SJCRH30 (cell line): ENCODE data around the gene FLAD1. TPM values are rescaled to one million over a fixed set of nuclear protein-coding genes. Genes with fewer than 3 reads are reported as not detected.
"Not testable (repeated sequence)": the region's sequence is repeated elsewhere in the genome, so short reads cannot be mapped to it uniquely, and the experiment has no call there.

Source experiments
- DNase-seq, 2 experiments: peaks; one replicate each; pipeline ENCODE4 v3.0.0-alpha.2; 2015 to 2020
- H3K27ac ChIP-seq: fragments of 250-450 bp; sonication (Bioruptor Pico); 2 replicates; pipeline ENCODE4 v1.5.1; 2020; ENCODE audit warnings: mild to moderate bottlenecking, moderate library complexity
- H3K27me3 ChIP-seq: fragments of 250-450 bp; sonication (Bioruptor Pico); 2 replicates; pipeline ENCODE4 v1.5.1; 2020; ENCODE audit warnings: mild to moderate bottlenecking, moderate library complexity
- H3K36me3 ChIP-seq: fragments of 250-450 bp; sonication (Bioruptor Pico); 2 replicates; pipeline ENCODE4 v1.5.1; 2020; ENCODE audit warnings: mild to moderate bottlenecking, moderate library complexity
- H3K4me1 ChIP-seq: fragments of 250-450 bp; sonication (Bioruptor Pico); 2 replicates; pipeline ENCODE4 v1.5.1; 2020; ENCODE audit warnings: mild to moderate bottlenecking, moderate library complexity
- H3K4me3 ChIP-seq: fragments of 250-450 bp; sonication (Bioruptor Pico); 2 replicates; pipeline ENCODE4 v1.5.1; 2020; ENCODE audit warnings: mild to moderate bottlenecking, moderate library complexity
- H3K9me3 ChIP-seq: fragments of 250-450 bp; sonication (Bioruptor Pico); replicated peaks from 2 replicates; pipeline ENCODE4 v1.5.1; 2020; ENCODE audit warnings: mild to moderate bottlenecking, moderate library complexity
- total RNA-seq: library from RNA; depleted of rRNA; stranded (reverse); fragments of >200 nt; shearing (Covaris generic); gene quantifications from 2 replicates; pipeline ENCODE4 v1.2.3, GENCODE V29; 2014

Gene FLAD1
- total RNA-seq, 1 experiment from 2014 or later, result 25.6 TPM

DNA sequence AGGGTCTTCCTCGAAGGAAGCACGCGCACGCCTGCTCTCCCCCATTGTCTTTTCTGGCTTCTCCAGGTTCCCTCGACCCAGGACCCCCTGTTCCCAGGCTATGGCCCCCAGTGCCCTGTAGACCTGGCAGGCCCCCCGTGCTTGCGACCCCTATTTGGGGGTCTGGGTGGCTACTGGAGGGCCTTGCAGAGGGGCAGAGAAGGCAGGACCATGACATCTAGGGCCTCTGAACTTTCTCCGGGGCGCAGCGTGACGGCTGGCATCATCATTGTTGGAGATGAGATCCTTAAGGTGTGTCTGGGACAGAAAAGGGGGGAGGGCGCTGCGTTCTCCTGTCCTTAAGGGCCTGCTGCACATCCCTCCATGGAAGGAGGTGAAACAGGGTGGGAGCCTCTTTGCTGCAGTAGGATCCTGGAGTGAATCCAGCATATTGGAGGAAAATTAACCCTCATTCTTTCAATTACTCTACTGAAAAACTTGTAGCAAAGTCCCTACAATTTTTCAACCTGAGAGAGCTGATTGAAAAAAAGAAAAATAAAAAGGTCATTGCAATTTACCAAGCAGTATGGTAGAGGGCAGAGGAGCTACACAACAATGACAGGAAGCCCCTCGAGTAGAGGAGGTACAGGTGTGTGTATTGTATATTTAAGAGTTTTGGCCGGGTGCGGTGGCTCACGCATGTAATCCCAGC, 777 bp downstream of the FLAD1 start:
- no peaks in the 10 kb centered on the region for H3K27me3 ChIP-seq
- peak overlapping the region; percentile 70 for H3K4me3 ChIP-seq
- no peak for DNase-seq
- H3K4me1 ChIP-seq, result no peaks in the 10 kb centered on the region
- H3K9me3 ChIP-seq, result no peaks in the 10 kb centered on the region
- H3K36me3 ChIP-seq, result peaks cover 25% of the 10 kb centered on the region
- peak overlapping the region; percentile 31 for H3K27ac ChIP-seq

DNA sequence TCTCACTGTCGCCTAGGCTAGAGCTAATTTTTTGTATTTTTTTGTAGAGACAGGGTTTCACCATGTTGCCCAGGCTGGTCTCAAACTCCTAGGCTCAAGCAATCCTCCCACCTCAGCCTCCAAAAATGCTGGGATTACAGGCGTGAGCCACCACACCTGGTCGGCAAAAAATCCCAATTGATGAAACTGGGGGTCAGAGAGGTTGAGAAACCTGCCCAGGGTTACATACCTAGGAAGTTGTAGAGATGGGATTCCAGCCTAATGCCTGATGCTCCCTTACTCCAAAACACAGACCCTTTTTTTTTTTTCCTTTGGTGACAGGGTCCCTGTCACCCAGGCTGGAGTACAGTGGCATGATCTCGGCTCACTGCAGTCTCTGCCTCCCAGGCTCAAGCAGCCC, 3.6 kb downstream of the FLAD1 start:
- H3K27me3 ChIP-seq, H3K4me3 ChIP-seq, H3K9me3 ChIP-seq, DNase-seq, H3K27ac ChIP-seq, H3K4me1 ChIP-seq: not testable (repeated sequence)
- H3K36me3 ChIP-seq, result peaks cover 12% of the 10 kb centered on the region; the same call in 1 of the 2 replicates

- no peak overlapping the region for H3K4me3 ChIP-seq
- no peak overlapping the region for H3K27ac ChIP-seq
- no peaks in the 10 kb centered on the region for H3K27me3 ChIP-seq
- no peaks in the 10 kb centered on the region for H3K9me3 ChIP-seq
- no peaks in the 10 kb centered on the region for H3K4me1 ChIP-seq
- H3K36me3 ChIP-seq, result peaks cover 12% of the 10 kb centered on the region; the same call in 1 of the 2 replicates
- no peak for DNase-seq
Observed at GRCh38 chr1:154987326-154987725, 4.2 kb downstream of the FLAD1 start.

DNA sequence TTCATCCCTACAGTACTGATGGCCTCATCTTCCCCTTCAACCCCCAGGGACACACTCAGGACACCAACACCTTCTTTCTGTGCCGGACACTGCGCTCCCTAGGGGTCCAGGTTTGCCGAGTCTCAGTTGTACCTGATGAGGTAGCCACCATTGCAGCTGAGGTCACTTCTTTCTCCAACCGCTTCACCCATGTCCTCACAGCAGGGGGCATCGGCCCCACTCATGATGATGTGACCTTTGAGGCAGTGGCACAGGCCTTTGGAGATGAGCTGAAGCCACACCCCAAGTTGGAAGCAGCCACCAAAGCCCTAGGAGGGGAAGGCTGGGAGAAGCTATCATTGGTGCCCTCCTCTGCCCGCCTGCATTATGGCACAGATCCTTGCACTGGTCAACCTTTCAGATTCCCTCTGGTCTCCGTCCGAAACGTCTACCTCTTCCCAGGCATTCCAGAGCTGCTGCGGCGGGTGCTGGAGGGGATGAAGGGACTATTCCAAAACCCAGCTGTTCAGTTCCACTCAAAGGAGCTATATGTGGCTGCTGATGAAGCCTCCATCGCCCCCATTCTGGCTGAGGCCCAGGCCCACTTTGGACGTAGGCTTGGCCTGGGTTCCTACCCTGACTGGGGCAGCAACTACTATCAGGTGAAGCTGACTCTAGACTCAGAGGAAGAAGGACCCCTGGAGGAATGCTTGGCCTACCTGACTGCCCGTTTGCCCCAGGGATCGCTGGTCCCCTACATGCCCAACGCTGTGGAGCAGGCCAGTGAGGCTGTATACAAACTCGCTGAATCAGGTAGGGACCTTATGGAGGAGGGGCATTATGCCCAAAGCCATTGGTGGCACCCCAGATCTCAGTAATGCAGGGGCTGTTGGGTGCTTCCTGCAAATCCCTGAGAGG, 5.2 kb downstream of the FLAD1 start:
- Histone ChIP-seq H3K27ac (no peak overlapping the region), H3K9me3 (no peaks in the 10 kb centered on the region), H3K36me3 (peaks cover 12% of the 10 kb centered on the region; the same call in 1 of the 2 replicates), H3K4me3 (no peak overlapping the region), H3K4me1 (no peaks in the 10 kb centered on the region), H3K27me3 (no peaks in the 10 kb centered on the region)
- DNase-seq, result no peak

GRCh38 chr1:154989195-154989860, 6.2 kb downstream of the FLAD1 start:
- no peak for DNase-seq
- Histone ChIP-seq H3K9me3 (no peaks in the 10 kb centered on the region), H3K4me1 (no peaks in the 10 kb centered on the region), H3K27ac (no peak overlapping the region), H3K27me3 (no peaks in the 10 kb centered on the region), H3K36me3 (peaks cover 12% of the 10 kb centered on the region; the same call in 1 of the 2 replicates), H3K4me3 (no peak overlapping the region)

DNA sequence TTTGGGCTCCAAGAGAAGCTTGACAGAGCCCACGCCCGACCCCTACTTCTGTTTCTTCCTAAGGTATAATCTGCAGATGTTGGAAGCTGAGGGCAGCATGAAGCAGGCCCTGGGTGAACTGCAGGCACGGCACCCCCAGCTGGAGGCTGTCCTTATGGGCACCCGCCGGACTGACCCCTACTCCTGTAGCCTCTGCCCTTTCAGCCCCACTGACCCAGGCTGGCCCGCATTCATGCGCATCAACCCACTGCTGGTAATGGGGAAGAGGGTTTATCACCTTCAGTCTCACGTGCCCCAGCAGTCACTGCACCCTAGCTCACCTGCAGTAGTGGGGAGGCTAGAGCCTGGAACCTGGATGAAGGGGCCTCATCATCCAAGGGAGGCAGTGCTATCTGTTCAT, 7.1 kb downstream of the FLAD1 start:
- Histone ChIP-seq H3K9me3 (no peaks in the 10 kb centered on the region), H3K4me1 (no peaks in the 10 kb centered on the region), H3K36me3 (peaks cover 12% of the 10 kb centered on the region; the same call in 1 of the 2 replicates), H3K27ac (no peak overlapping the region), H3K27me3 (no peaks in the 10 kb centered on the region), H3K4me3 (no peak overlapping the region)
- DNase-seq, result no peak

- no peak for DNase-seq
- Histone ChIP-seq H3K27ac (no peak overlapping the region), H3K4me1 (no peaks in the 10 kb centered on the region), H3K36me3 (peaks cover 6% of the 10 kb centered on the region; the same call in 1 of the 2 replicates), H3K9me3 (no peaks in the 10 kb centered on the region), H3K27me3 (no peaks in the 10 kb centered on the region), H3K4me3 (no peak overlapping the region)
Observed at GRCh38 chr1:154992721-154993571, 9.8 kb downstream of the FLAD1 start.

- Histone ChIP-seq H3K9me3 (no peaks in the 10 kb centered on the region), H3K4me3 (no peak within 1 kb of the TSS), H3K4me1 (no peaks in the 10 kb centered on the region), H3K27ac (no peak within 1 kb of the TSS), H3K36me3 (peaks cover 5% of the 10 kb centered on the region; the same call in 1 of the 2 replicates), H3K27me3 (no peaks in the 10 kb centered on the region)
- no peak for DNase-seq
Observed at GRCh38 chr1:154993572-154994268, 10.6 kb downstream of the FLAD1 start, which contains the start of gene LENEP. LENEP (plus strand) TSS chr1:154993586; CDS start chr1:154993608, 22 bp downstream.

DNA sequence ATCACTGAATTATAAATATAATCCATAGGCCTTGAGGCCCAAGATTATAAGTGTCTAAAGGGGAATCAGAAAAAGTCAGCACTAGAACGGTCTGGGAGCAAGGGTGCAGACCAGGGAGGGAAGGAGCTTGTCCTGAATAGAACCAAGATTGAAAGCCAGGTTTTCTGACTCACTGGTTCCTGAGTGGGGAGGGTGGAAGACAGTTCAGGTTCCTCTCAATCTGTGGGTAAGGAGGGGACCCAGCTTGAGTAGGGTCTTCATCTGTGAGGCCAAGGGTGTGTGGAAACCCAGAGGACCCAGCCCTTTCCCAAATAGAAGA, 11.1 kb downstream of the FLAD1 start:
- Histone ChIP-seq H3K27me3 (no peaks in the 10 kb centered on the region), H3K4me1 (no peaks in the 10 kb centered on the region), H3K27ac (no peak overlapping the region), H3K36me3 (peaks cover 5% of the 10 kb centered on the region; the same call in 1 of the 2 replicates), H3K4me3 (no peak overlapping the region), H3K9me3 (no peaks in the 10 kb centered on the region)
- DNase-seq, result no peak

GRCh38 chr1:154994591-154994990, 11.4 kb downstream of the FLAD1 start:
- Histone ChIP-seq H3K36me3 (peaks cover 5% of the 10 kb centered on the region; the same call in 1 of the 2 replicates), H3K4me3 (no peak overlapping the region), H3K27me3 (no peaks in the 10 kb centered on the region), H3K9me3 (no peaks in the 10 kb centered on the region), H3K4me1 (no peaks in the 10 kb centered on the region), H3K27ac (no peak overlapping the region)
- DNase-seq, result no peak

DNA sequence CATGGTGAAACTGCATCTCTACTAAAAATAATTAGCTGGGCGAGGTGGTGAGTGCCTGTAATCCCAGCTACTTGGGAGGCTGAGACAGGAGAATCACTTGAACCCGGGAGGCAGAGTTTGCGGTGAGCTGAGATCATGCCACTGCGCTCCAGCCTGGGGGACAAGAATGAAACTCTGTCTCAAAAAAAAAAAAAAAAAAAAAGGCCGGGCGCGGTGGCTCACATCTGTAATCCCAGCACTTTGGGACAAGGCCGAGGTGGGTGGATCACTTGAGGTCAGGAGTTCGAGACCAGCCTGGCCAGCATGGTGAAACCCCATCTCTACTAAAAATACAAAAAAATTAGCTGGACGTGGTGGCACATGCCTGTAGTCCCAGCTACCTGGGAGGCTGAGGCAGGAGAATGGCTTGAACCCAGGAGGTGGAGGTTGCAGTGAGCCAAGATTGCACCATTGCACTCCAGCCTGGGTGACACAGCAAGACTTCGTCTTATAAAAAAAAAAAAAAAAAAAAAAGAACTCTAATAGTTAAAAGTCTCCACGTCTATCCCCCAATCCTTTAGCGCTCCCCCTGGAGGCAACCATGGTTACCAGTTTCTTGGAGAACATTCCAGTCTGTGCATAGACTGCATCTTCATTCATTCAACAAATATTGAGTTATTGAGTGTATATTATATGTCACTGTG, 12.3 kb downstream of the FLAD1 start:
- not testable (repeated sequence) for H3K36me3 ChIP-seq, H3K9me3 ChIP-seq, H3K27ac ChIP-seq, H3K4me3 ChIP-seq, H3K27me3 ChIP-seq, H3K4me1 ChIP-seq
- peak; percentile 47 to 66 for DNase-seq

- H3K27ac ChIP-seq, result no peak overlapping the region
- no peaks in the 10 kb centered on the region for H3K27me3 ChIP-seq
- no peaks in the 10 kb centered on the region for H3K36me3 ChIP-seq
- no peaks in the 10 kb centered on the region for H3K9me3 ChIP-seq
- H3K4me3 ChIP-seq, result no peak overlapping the region
- H3K4me1 ChIP-seq, result no peaks in the 10 kb centered on the region
- no peak for DNase-seq
Observed at GRCh38 chr1:154996966-154997701, 14.0 kb downstream of the FLAD1 start.
